Gastrocnemius medialis (tissue), 4 donors: Measurements from ENCODE around the gene CBX8.

Source experiments
- POLR2A ChIP-seq, 2 donors: fragments of 450-650 bp; IDR thresholded peaks; one replicate each; pipeline ENCODE4 v1.6.1; 2017; ENCODE audit warnings: antibody characterized with exemption in 2 of 2, mild to moderate bottlenecking in 2 of 2, moderate library complexity in 2 of 2
- TF ChIP-seq, protein P1 (sequence below), 5 experiments: fragments of 450-650 bp in 3 of 5; fragments of 200-600 bp in 2 of 5; sonication (generic) in 2 of 5; IDR thresholded peaks in 4 of 5; conservative IDR thresholded peaks in 1 of 5; 1 replicate in 4 of 5; 2 replicates in 1 of 5; pipeline ENCODE4 v1.5.1; 2016 to 2019; ENCODE audit warnings: antibody characterized with exemption in 5 of 5, mild to moderate bottlenecking in 3 of 5, moderate library complexity in 3 of 5

DNA sequence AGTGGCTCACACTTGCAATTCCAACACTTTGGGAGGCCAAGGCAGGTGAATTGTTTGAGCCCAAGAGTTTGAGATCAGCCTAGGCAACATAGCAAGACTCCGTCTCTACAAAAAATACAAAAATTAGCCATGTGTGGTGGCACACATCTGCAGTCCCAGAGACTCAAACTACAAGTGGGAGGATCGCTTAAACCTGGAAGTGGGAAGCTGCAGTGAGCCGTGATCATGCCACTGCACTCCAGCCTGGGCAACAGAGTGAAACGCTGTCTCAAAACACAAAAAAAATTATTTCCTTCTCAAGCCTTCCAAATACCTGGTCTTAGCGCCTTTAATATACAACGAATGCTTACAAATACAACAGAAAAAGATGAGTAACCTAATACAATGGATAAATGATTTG, 38.6 kb downstream of the CBX8 start:
- TF ChIP-seq, protein P1, sequence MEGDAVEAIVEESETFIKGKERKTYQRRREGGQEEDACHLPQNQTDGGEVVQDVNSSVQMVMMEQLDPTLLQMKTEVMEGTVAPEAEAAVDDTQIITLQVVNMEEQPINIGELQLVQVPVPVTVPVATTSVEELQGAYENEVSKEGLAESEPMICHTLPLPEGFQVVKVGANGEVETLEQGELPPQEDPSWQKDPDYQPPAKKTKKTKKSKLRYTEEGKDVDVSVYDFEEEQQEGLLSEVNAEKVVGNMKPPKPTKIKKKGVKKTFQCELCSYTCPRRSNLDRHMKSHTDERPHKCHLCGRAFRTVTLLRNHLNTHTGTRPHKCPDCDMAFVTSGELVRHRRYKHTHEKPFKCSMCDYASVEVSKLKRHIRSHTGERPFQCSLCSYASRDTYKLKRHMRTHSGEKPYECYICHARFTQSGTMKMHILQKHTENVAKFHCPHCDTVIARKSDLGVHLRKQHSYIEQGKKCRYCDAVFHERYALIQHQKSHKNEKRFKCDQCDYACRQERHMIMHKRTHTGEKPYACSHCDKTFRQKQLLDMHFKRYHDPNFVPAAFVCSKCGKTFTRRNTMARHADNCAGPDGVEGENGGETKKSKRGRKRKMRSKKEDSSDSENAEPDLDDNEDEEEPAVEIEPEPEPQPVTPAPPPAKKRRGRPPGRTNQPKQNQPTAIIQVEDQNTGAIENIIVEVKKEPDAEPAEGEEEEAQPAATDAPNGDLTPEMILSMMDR (IDR thresholded peaks at IDR 0.05 in 4 of 5, conservative IDR thresholded peaks at IDR 0.05 in 1 of 5): no peak
- no peak for TF ChIP-seq POLR2A (IDR thresholded peaks at IDR 0.05)
